Keratinocyte (primary cell): ENCODE measurements around the gene PIP.
"Not testable (repeated sequence)": the region's sequence is repeated elsewhere in the genome, so short reads cannot be mapped to it uniquely, and the experiment has no call there.

Source experiments
- EZH2 ChIP-seq: IDR thresholded peaks from one replicate; pipeline ENCODE4 v1.6.1; 2012; ENCODE audit warnings: inconsistent platforms, mild to moderate bottlenecking, low read length, moderate library complexity
- TF ChIP-seq, protein P1 (sequence below), 3 experiments: IDR thresholded peaks in 1 of 3; conservative IDR thresholded peaks in 1 of 3; optimal IDR thresholded peaks in 1 of 3; 2 replicates in 2 of 3; 3 replicates in 1 of 3; pipeline versions ENCODE3 to v1.5.1; 2011; ENCODE audit warnings: low read length in 3 of 3, mild to moderate bottlenecking in 3 of 3, moderate library complexity in 2 of 3, control low read depth in 1 of 3, inconsistent platforms in 1 of 3; ENCODE audit not compliant: insufficient read depth in 2 of 3; ENCODE audit errors: extremely low read depth in 1 of 3

- TF ChIP-seq, protein P1, sequence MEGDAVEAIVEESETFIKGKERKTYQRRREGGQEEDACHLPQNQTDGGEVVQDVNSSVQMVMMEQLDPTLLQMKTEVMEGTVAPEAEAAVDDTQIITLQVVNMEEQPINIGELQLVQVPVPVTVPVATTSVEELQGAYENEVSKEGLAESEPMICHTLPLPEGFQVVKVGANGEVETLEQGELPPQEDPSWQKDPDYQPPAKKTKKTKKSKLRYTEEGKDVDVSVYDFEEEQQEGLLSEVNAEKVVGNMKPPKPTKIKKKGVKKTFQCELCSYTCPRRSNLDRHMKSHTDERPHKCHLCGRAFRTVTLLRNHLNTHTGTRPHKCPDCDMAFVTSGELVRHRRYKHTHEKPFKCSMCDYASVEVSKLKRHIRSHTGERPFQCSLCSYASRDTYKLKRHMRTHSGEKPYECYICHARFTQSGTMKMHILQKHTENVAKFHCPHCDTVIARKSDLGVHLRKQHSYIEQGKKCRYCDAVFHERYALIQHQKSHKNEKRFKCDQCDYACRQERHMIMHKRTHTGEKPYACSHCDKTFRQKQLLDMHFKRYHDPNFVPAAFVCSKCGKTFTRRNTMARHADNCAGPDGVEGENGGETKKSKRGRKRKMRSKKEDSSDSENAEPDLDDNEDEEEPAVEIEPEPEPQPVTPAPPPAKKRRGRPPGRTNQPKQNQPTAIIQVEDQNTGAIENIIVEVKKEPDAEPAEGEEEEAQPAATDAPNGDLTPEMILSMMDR (optimal IDR thresholded peaks at IDR 0.05 in 1 of 3, IDR thresholded peaks at IDR 0.05 in 1 of 3, conservative IDR thresholded peaks at IDR 0.05 in 1 of 3; ENCODE audit: extremely low read depth in 1 of 3, insufficient read depth in 2 of 3, low read length in 3 of 3) = not testable (repeated sequence)
- TF ChIP-seq EZH2 = not testable (repeated sequence)
Observed at GRCh38 chr7:143123326-143123725, 8.6 kb upstream of the PIP start.
